HG02852 (cell line): ENCODE results near the gene C17orf107.
A peak's percentile ranks its signal among the peaks of the same experiment; 100 is the strongest.

ENCODE experiments used
- ATAC-seq: cut with Tn5 transposase; IDR thresholded peaks from one replicate; pipeline ENCODE4 v1.9.1; 2021; ENCODE audit warnings: mild to moderate bottlenecking, moderate library complexity; ENCODE audit not compliant: unreplicated experiment

C17orf107 gene

GRCh38 chr17:4947411-4948165, 48.3 kb downstream of the C17orf107 start:
- no peak for ATAC-seq

DNA sequence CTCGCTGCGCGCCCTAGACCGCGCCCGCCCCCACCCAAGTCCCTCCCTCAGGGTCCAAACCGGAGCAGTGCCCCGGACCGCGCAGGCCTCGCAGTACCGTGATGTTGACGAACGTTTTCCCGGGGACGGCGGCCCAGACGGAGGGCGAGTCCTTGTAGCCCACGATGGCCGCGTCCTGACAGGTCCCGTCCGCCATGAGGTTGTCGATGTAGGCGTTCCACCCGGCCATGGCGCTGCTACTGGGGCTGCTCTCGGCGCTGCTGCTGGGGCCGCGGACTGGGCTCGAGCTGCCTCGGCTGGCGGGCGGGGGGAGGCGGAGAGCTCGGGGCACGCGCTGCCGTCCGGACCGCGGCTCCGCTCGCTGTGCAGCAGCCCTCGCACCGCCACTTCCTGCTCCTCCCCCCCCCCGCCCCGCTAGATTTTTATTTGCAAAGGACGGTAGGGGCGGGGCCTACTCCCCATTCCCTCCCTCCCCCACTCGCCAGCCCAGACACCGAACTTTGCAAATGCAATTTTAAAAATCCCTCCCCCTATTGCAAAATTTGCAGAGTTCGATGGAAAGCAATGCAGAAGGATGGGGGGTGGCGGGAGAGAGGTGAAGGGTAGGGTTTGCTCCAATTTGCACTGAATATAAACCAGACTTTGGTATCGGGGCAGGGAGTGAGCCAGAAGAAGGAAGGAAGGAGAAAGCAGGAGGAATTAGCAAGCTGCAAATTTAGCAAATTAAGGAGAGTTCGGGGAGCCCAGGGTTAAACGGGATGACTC, 49.0 kb downstream of the C17orf107 start, which contains the start of gene PFN1:
TSS of gene PFN1 (minus strand) at position 365 of the 765 bp plus-strand sequence. CDS start at position 229, 136 bp downstream.
- peak; percentile 16 for ATAC-seq

DNA sequence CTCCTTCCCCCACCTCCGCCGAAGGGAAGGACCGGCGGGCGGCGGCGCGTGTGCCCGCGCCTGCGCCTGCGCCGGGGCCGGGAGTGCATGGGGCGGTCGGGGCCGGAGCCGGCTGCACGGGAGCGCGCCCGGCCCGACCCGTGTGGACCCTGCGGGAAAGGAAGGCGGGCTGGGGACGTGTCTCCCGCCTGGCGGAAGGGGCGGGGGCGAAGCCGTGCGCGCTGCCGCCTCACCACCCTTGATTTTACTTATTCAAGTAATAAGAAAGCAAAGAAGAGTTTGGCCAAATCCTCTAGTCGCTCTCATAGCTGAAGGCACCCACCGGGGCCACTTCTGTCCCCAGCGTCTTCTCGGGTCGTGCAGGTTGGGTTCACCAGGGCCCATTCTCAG, 49.6 kb downstream of the C17orf107 start:
- ATAC-seq = peak; percentile 33

GRCh38 chr17:4949321-4950074, 50.2 kb downstream of the C17orf107 start:
- ATAC-seq = peak; percentile 30

GRCh38 chr17:4950075-4950745, 50.9 kb downstream of the C17orf107 start:
- ATAC-seq = peak; percentile 3

GRCh38 chr17:4950746-4951204, 51.4 kb downstream of the C17orf107 start, which contains the start of gene ENO3:
ENO3 (plus strand) TSS chr17:4951119; CDS start chr17:4951830, 711 bp downstream.
- no peak for ATAC-seq

DNA sequence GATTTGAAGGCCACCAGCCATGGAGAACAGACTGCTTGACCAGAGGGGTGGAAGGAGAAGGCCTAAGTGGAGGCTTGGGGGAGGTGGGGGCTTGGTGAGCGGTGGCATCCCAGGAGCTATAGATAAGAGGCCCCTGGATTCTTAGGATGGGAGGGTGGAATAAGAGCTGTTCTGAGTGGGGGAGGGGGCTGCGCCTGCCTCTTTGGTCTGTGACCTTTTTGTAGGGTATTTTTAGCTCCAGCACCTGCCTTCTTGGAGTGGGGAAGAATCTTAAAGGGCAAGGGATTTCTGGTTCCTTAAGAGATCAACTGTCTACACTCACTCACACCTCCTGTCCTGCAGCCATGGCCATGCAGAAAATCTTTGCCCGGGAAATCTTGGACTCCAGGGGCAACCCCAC, 52.1 kb downstream of the C17orf107 start:
- no peak for ATAC-seq
